ENCODE data around the gene ERRFI1. TPM values are rescaled to one million over a fixed set of nuclear protein-coding genes. Genes with fewer than 3 reads are reported as not detected.
"Not testable (repeated sequence)": the region's sequence is repeated elsewhere in the genome, so short reads cannot be mapped to it uniquely, and the experiment has no call there.

Gene ERRFI1
- total and polyA plus RNA-seq, 10 donors = 2.0 to 12.5 (median 7.9) TPM

- DNase-seq = no peak
- 48 to 63% (median 57%) methylated on average over 2 of the region's 2 CpGs for WGBS, 5 donors
- no peaks in the 10 kb centered on the region for H3K27me3 ChIP-seq (replicated peaks in 1 of 7)
- H3K4me1 ChIP-seq = peaks cover 0 to 50% (median 28%) of the 10 kb centered on the region in 6 donors
- no peak for TF ChIP-seq POLR2A (IDR thresholded peaks at IDR 0.05)
- TF ChIP-seq, protein P1, sequence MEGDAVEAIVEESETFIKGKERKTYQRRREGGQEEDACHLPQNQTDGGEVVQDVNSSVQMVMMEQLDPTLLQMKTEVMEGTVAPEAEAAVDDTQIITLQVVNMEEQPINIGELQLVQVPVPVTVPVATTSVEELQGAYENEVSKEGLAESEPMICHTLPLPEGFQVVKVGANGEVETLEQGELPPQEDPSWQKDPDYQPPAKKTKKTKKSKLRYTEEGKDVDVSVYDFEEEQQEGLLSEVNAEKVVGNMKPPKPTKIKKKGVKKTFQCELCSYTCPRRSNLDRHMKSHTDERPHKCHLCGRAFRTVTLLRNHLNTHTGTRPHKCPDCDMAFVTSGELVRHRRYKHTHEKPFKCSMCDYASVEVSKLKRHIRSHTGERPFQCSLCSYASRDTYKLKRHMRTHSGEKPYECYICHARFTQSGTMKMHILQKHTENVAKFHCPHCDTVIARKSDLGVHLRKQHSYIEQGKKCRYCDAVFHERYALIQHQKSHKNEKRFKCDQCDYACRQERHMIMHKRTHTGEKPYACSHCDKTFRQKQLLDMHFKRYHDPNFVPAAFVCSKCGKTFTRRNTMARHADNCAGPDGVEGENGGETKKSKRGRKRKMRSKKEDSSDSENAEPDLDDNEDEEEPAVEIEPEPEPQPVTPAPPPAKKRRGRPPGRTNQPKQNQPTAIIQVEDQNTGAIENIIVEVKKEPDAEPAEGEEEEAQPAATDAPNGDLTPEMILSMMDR (IDR thresholded peaks at IDR 0.05 in 8 of 11, conservative IDR thresholded peaks at IDR 0.05 in 3 of 11) = no peak
- no peak for TF ChIP-seq POLR2AphosphoS5 (IDR thresholded peaks at IDR 0.05)
- H3K27ac ChIP-seq = peak overlapping the region in 6 of 8 donors; percentile 1 to 50 (median 45)
- no peak overlapping the region for H3K4me3 ChIP-seq
- intact Hi-C loops (cut with DNase I; ENCODE audit: low total_unique reads) = no loop called here
- H3K9me3 ChIP-seq = no peaks in the 10 kb centered on the region
- H3K36me3 ChIP-seq = peaks cover 2 to 100% (median 79%) of the 10 kb centered on the region in 6 donors
These were observed 55.9 kb downstream of the ERRFI1 start for GRCh38 chr1:7970246-7970645.

DNA sequence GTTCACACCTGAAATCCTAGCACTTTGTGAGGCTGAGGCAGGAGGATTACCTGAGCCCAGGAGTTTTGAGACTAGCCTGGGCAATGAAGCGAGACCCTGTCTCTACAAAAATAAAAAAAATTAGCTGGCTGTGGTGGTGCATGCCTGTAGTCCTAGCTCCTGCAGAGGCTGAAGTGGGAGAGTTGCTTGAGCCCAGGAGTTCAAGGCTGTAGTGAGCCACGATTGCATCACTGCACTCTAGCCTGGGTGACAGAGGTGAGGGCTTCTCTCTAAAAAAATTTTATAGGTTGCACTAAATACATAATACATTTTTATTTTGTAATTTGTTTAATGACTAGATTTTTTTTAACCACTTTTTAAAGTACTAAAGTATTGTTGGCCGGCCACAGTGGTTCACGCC, 58.5 kb downstream of the ERRFI1 start:
- H3K27me3 ChIP-seq (replicated peaks in 1 of 7) = no peaks in the 10 kb centered on the region
- DNase-seq = no peak
- TF ChIP-seq, protein P1 (IDR thresholded peaks at IDR 0.05 in 8 of 11, conservative IDR thresholded peaks at IDR 0.05 in 3 of 11) = no peak
- TF ChIP-seq POLR2A (IDR thresholded peaks at IDR 0.05) = no peak
- TF ChIP-seq POLR2AphosphoS5 (IDR thresholded peaks at IDR 0.05) = no peak
- peaks cover 6 to 99% (median 85%) of the 10 kb centered on the region in 6 donors for H3K36me3 ChIP-seq
- 82 to 92% (median 90%) methylated on average over 4 of the region's 4 CpGs for WGBS, 5 donors
- H3K4me1 ChIP-seq = peaks cover 10 to 73% (median 54%) of the 10 kb centered on the region in 6 donors
- intact Hi-C loops (cut with DNase I; ENCODE audit: low total_unique reads) = no loop called here
- no peak overlapping the region for H3K4me3 ChIP-seq
- no peak overlapping the region for H3K27ac ChIP-seq
- H3K9me3 ChIP-seq = no peaks in the 10 kb centered on the region

GRCh38 chr1:7967196-7967595, 58.9 kb downstream of the ERRFI1 start:
- H3K27me3 ChIP-seq (replicated peaks in 1 of 7) = no peaks in the 10 kb centered on the region
- H3K36me3 ChIP-seq = peaks cover 6 to 95% (median 81%) of the 10 kb centered on the region in 6 donors
- no peaks in the 10 kb centered on the region for H3K9me3 ChIP-seq
- intact Hi-C loops (cut with DNase I; ENCODE audit: low total_unique reads) = no loop called here
- H3K27ac ChIP-seq = no peak overlapping the region
- 46 to 71% (median 57%) methylated on average over 1 of the region's 1 CpG for WGBS, 5 donors
- peaks cover 10 to 78% (median 58%) of the 10 kb centered on the region in 6 donors for H3K4me1 ChIP-seq
- no peak for DNase-seq
- no peak overlapping the region for H3K4me3 ChIP-seq
- TF ChIP-seq, protein P1 (IDR thresholded peaks at IDR 0.05 in 8 of 11, conservative IDR thresholded peaks at IDR 0.05 in 3 of 11) = no peak
- TF ChIP-seq POLR2A (IDR thresholded peaks at IDR 0.05) (no peak), POLR2AphosphoS5 (IDR thresholded peaks at IDR 0.05) (no peak)

GRCh38 chr1:7964476-7964875, 61.6 kb downstream of the ERRFI1 start:
- H3K27ac ChIP-seq = no peak overlapping the region
- peaks cover 16 to 92% (median 70%) of the 10 kb centered on the region in 6 donors for H3K4me1 ChIP-seq
- intact Hi-C loops (cut with DNase I; ENCODE audit: low total_unique reads) = no loop called here
- no peaks in the 10 kb centered on the region for H3K9me3 ChIP-seq
- TF ChIP-seq POLR2AphosphoS5 (IDR thresholded peaks at IDR 0.05) = no peak
- TF ChIP-seq POLR2A (IDR thresholded peaks at IDR 0.05) = no peak
- TF ChIP-seq, protein P1 (IDR thresholded peaks at IDR 0.05 in 8 of 11, conservative IDR thresholded peaks at IDR 0.05 in 3 of 11) = no peak
- H3K27me3 ChIP-seq (replicated peaks in 1 of 7) = no peaks in the 10 kb centered on the region
- no peak overlapping the region for H3K4me3 ChIP-seq
- no peak for DNase-seq
- H3K36me3 ChIP-seq = peaks cover 4 to 67% (median 54%) of the 10 kb centered on the region in 6 donors
- WGBS, 5 donors = 88 to 95% (median 92%) methylated on average over 3 of the region's 3 CpGs

GRCh38 chr1:7963841-7964240, 62.3 kb downstream of the ERRFI1 start:
- intact Hi-C loops (cut with DNase I; ENCODE audit: low total_unique reads) = not testable (repeated sequence)
- 74 to 90% (median 84%) methylated on average over 7 of the region's 7 CpGs for WGBS, 5 donors
- peaks cover 4 to 61% (median 48%) of the 10 kb centered on the region in 6 donors for H3K36me3 ChIP-seq

GRCh38 chr1:7963378-7963730, 62.8 kb downstream of the ERRFI1 start:
- Histone ChIP-seq H3K4me1 (peaks cover 16 to 84% (median 70%) of the 10 kb centered on the region in 6 donors), H3K36me3 (peaks cover 4 to 56% (median 43%) of the 10 kb centered on the region in 6 donors)
- intact Hi-C loops (cut with DNase I; ENCODE audit: low total_unique reads); DNase-seq; H3K27ac ChIP-seq; H3K4me3 ChIP-seq; H3K27me3 ChIP-seq (replicated peaks in 1 of 7); H3K9me3 ChIP-seq: not testable (repeated sequence)
- 94 to 98% (median 98%) methylated on average over 12 of the region's 12 CpGs for WGBS, 5 donors

More at GRCh38 chr1:7963841-7964240, 62.3 kb downstream of the ERRFI1 start:
- peaks cover 16 to 87% (median 70%) of the 10 kb centered on the region in 6 donors for H3K4me1 ChIP-seq
- H3K9me3 ChIP-seq; H3K27ac ChIP-seq; DNase-seq; H3K4me3 ChIP-seq; H3K27me3 ChIP-seq (replicated peaks in 1 of 7): not testable (repeated sequence)

All from spleen (tissue), 11 donors.